HCT116 (cell line): ENCODE data around the gene DNASE1L1.

Experiments used
- CEBPB ChIP-seq: IDR thresholded peaks from 2 replicates; pipeline ENCODE4 v1.6.1; 2012; ENCODE audit warnings: low read depth
- EZH2 ChIP-seq: fragments of 200-600 bp; sonication (generic); IDR thresholded peaks from 2 replicates; pipeline ENCODE4 v1.6.1; 2017; ENCODE audit warnings: antibody characterized with exemption, mixed run types
- EZH2phosphoT487 ChIP-seq: fragments of 200-600 bp; IDR thresholded peaks from 2 replicates; pipeline ENCODE4 v1.6.1; 2018; ENCODE audit warnings: antibody characterized with exemption, borderline replicate concordance
- JUND ChIP-seq: IDR thresholded peaks from 2 replicates; pipeline ENCODE4 v1.6.1; 2012
- POLR2A ChIP-seq: IDR thresholded peaks from 2 replicates; pipeline ENCODE4 v1.7.0; 2011; ENCODE audit warnings: borderline replicate concordance; ENCODE audit not compliant: insufficient read depth, insufficient read length; ENCODE audit errors: extremely low read depth
- POLR2AphosphoS5 ChIP-seq: IDR thresholded peaks from 2 replicates; pipeline ENCODE4 v1.6.1; 2011; ENCODE audit warnings: mild to moderate bottlenecking, low read depth, low read length, moderate library complexity
- RAD21 ChIP-seq: IDR thresholded peaks from 2 replicates; pipeline ENCODE4 v1.6.1; 2012; ENCODE audit warnings: low read depth, mild to moderate bottlenecking
- REST ChIP-seq: IDR thresholded peaks from 2 replicates; pipeline ENCODE4 v1.6.1; 2012; ENCODE audit warnings: low read depth
- SP1 ChIP-seq: IDR thresholded peaks from 2 replicates; pipeline ENCODE4 v1.6.1; 2012; ENCODE audit warnings: low read depth
- SRF ChIP-seq: IDR thresholded peaks from 2 replicates; pipeline ENCODE4 v1.6.1; 2012; ENCODE audit warnings: low read depth
- ZNF274 ChIP-seq: fragments of 200-500 bp; sonication (Bioruptor generic); IDR thresholded peaks from 2 replicates; pipeline ENCODE4 v1.6.1; 2014; ENCODE audit warnings: mild to moderate bottlenecking, low read depth, low read length, inconsistent platforms
- TF ChIP-seq, protein P1 (sequence below), 3 experiments: fragments of 200-600 bp in 1 of 3; sonication (generic) in 1 of 3; IDR thresholded peaks in 2 of 3; conservative IDR thresholded peaks in 1 of 3; 2 replicates each; pipeline ENCODE4 v1.5.1; 2012 to 2017; ENCODE audit warnings: low read depth in 2 of 3, low read length in 2 of 3, antibody characterized with exemption in 1 of 3, borderline replicate concordance in 1 of 3, control low read depth in 1 of 3, mild to moderate bottlenecking in 1 of 3, mixed read lengths in 1 of 3, mixed run types in 1 of 3, moderate library complexity in 1 of 3; ENCODE audit not compliant: insufficient read depth in 1 of 3
- TF ChIP-seq, protein P2 (sequence below): IDR thresholded peaks from 2 replicates; pipeline ENCODE4 v1.6.1; 2012
- TF ChIP-seq, protein P3 (sequence below): IDR thresholded peaks from 2 replicates; pipeline ENCODE4 v1.6.1; 2012

GRCh38 chrX:154430479-154430878, 21.4 kb upstream of the DNASE1L1 start:
- TF ChIP-seq RAD21 (no peak), POLR2A (no peak), POLR2AphosphoS5 (no peak), EZH2 (no peak), REST (no peak), EZH2phosphoT487 (no peak), SRF (no peak), CEBPB (no peak), SP1 (no peak), JUND (no peak), ZNF274 (no peak)
- TF ChIP-seq, protein P1, sequence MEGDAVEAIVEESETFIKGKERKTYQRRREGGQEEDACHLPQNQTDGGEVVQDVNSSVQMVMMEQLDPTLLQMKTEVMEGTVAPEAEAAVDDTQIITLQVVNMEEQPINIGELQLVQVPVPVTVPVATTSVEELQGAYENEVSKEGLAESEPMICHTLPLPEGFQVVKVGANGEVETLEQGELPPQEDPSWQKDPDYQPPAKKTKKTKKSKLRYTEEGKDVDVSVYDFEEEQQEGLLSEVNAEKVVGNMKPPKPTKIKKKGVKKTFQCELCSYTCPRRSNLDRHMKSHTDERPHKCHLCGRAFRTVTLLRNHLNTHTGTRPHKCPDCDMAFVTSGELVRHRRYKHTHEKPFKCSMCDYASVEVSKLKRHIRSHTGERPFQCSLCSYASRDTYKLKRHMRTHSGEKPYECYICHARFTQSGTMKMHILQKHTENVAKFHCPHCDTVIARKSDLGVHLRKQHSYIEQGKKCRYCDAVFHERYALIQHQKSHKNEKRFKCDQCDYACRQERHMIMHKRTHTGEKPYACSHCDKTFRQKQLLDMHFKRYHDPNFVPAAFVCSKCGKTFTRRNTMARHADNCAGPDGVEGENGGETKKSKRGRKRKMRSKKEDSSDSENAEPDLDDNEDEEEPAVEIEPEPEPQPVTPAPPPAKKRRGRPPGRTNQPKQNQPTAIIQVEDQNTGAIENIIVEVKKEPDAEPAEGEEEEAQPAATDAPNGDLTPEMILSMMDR (IDR thresholded peaks at IDR 0.05 in 2 of 3, conservative IDR thresholded peaks at IDR 0.05 in 1 of 3; ENCODE audit: borderline replicate concordance in 1 of 3, insufficient read depth in 1 of 3, low read depth in 2 of 3, low read length in 2 of 3) = no peak
- TF ChIP-seq, protein P2, sequence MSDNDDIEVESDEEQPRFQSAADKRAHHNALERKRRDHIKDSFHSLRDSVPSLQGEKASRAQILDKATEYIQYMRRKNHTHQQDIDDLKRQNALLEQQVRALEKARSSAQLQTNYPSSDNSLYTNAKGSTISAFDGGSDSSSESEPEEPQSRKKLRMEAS = no peak
- TF ChIP-seq, protein P3, sequence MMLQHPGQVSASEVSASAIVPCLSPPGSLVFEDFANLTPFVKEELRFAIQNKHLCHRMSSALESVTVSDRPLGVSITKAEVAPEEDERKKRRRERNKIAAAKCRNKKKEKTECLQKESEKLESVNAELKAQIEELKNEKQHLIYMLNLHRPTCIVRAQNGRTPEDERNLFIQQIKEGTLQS = no peak
